Measurements from ENCODE around the gene TRMT44. TPM values are rescaled to one million over a fixed set of nuclear protein-coding genes. Genes with fewer than 3 reads are reported as not detected.

Gene TRMT44
- total and polyA plus RNA-seq, 2 of the 4 experiments (the other 2 are of a cell fraction): 7.3 to 8.1 TPM

- no peak overlapping the region for H4K5ac ChIP-seq (ENCODE audit: low read depth, low read length)
- no peaks in the 10 kb centered on the region for H4K20me1 ChIP-seq (ENCODE audit: insufficient read depth, low read length)
- no peaks in the 10 kb centered on the region for H3K36me3 ChIP-seq (ENCODE audit: control insufficient read depth, insufficient read depth, low read length)
- no peaks in the 10 kb centered on the region for H3K79me1 ChIP-seq (ENCODE audit: low read depth in 1 of 2, low read length in 2 of 2)
- BruUV-seq (replicated peaks): no TSS peak
- in situ Hi-C loops (cut with MboI; ENCODE audit: low sequenced_read_pairs) (no loop called here), dilution Hi-C loops (cut with HindIII; ENCODE audit: low sequenced_read_pairs, unreplicated experiment) (no loop called here), intact Hi-C loops (cut with micrococcal nuclease) (no loop called here)
- no peak overlapping the region for H4K8ac ChIP-seq (ENCODE audit: low read depth in 2 of 2, low read length in 2 of 2)
- no peak overlapping the region for H3K4me3 ChIP-seq (ENCODE audit: insufficient read depth, low read depth, low read length)
- DNase-seq (no peak), ATAC-seq (ENCODE audit: low read depth) (no peak)
- H3K4ac ChIP-seq (ENCODE audit: low read depth, low read length): no peak overlapping the region
- no peak overlapping the region for H2AK9ac ChIP-seq (replicated peaks; ENCODE audit: low read depth, low read length, poor library complexity)
- no peak overlapping the region for H3K4me2 ChIP-seq (ENCODE audit: low read depth, low read length)
- TF ChIP-seq FOS (IDR thresholded peaks at IDR 0.05; ENCODE audit: low read depth, low read length) (no peak), MXI1 (IDR thresholded peaks at IDR 0.05; ENCODE audit: borderline replicate concordance, low read depth, low read length) (no peak), CEBPB (IDR thresholded peaks at IDR 0.05; ENCODE audit: low read depth, low read length) (no peak), CHD1 (IDR thresholded peaks at IDR 0.05; ENCODE audit: low read depth, low read length) (no peak), MAFK (IDR thresholded peaks at IDR 0.05; ENCODE audit: low read depth, low read length) (no peak), SMC3 (IDR thresholded peaks at IDR 0.05; ENCODE audit: low read depth, low read length) (no peak), RCOR1 (IDR thresholded peaks at IDR 0.05; ENCODE audit: insufficient replicate concordance, low read length) (no peak), BHLHE40 (IDR thresholded peaks at IDR 0.05; ENCODE audit: low read depth, low read length) (no peak), MAZ (IDR thresholded peaks at IDR 0.05; ENCODE audit: borderline replicate concordance, low read depth, low read length) (no peak), RAD21 (IDR thresholded peaks at IDR 0.05; ENCODE audit: low read length) (no peak), POLR2A (IDR thresholded peaks at IDR 0.05; ENCODE audit: low read depth, low read length) (no peak), RFX5 (IDR thresholded peaks at IDR 0.05; ENCODE audit: low read depth, low read length) (no peak), NFE2L2 (IDR thresholded peaks at IDR 0.05; ENCODE audit: low read depth, low read length) (no peak)
- TF ChIP-seq, protein P1, sequence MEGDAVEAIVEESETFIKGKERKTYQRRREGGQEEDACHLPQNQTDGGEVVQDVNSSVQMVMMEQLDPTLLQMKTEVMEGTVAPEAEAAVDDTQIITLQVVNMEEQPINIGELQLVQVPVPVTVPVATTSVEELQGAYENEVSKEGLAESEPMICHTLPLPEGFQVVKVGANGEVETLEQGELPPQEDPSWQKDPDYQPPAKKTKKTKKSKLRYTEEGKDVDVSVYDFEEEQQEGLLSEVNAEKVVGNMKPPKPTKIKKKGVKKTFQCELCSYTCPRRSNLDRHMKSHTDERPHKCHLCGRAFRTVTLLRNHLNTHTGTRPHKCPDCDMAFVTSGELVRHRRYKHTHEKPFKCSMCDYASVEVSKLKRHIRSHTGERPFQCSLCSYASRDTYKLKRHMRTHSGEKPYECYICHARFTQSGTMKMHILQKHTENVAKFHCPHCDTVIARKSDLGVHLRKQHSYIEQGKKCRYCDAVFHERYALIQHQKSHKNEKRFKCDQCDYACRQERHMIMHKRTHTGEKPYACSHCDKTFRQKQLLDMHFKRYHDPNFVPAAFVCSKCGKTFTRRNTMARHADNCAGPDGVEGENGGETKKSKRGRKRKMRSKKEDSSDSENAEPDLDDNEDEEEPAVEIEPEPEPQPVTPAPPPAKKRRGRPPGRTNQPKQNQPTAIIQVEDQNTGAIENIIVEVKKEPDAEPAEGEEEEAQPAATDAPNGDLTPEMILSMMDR (conservative IDR thresholded peaks at IDR 0.05; ENCODE audit: low read depth, low read length): no peak
- TF ChIP-seq, protein P2, sequence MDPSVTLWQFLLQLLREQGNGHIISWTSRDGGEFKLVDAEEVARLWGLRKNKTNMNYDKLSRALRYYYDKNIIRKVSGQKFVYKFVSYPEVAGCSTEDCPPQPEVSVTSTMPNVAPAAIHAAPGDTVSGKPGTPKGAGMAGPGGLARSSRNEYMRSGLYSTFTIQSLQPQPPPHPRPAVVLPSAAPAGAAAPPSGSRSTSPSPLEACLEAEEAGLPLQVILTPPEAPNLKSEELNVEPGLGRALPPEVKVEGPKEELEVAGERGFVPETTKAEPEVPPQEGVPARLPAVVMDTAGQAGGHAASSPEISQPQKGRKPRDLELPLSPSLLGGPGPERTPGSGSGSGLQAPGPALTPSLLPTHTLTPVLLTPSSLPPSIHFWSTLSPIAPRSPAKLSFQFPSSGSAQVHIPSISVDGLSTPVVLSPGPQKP (IDR thresholded peaks at IDR 0.05; ENCODE audit: borderline replicate concordance, low read depth, low read length): no peak
- TF ChIP-seq, protein P3, sequence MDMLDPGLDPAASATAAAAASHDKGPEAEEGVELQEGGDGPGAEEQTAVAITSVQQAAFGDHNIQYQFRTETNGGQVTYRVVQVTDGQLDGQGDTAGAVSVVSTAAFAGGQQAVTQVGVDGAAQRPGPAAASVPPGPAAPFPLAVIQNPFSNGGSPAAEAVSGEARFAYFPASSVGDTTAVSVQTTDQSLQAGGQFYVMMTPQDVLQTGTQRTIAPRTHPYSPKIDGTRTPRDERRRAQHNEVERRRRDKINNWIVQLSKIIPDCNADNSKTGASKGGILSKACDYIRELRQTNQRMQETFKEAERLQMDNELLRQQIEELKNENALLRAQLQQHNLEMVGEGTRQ (IDR thresholded peaks at IDR 0.05; ENCODE audit: low read depth, low read length): no peak
- no peak overlapping the region for H2BK20ac ChIP-seq (ENCODE audit: low read depth, low read length)
- H3K9me1 ChIP-seq (ENCODE audit: insufficient read depth, low read length): 0 out of 2 replicates have a peak, but pooled peaks cover 6% of the 10 kb centered on the region
- ChIA-PET POLR2A (ENCODE audit: unreplicated experiment) (no interaction called here), CTCF (no interaction called here)
- no peak overlapping the region for H2AK5ac ChIP-seq (ENCODE audit: low read depth, low read length)
- H3K27me3 ChIP-seq (ENCODE audit: control insufficient read depth, insufficient read depth, low read length): no peaks in the 10 kb centered on the region; the same call in 1 of the 2 replicates
- H3K14ac ChIP-seq (replicated peaks; ENCODE audit: low read depth, low read length): no peak overlapping the region
- H3K9me3 ChIP-seq (ENCODE audit: control insufficient read depth, insufficient read depth, low read length): no peaks in the 10 kb centered on the region; the same call in 1 of the 2 replicates
- no peak overlapping the region for H4K91ac ChIP-seq (ENCODE audit: insufficient read depth, low read depth, low read length)
- H3K9ac ChIP-seq (ENCODE audit: low read depth, low read length): no peak overlapping the region
- H2BK120ac ChIP-seq (ENCODE audit: low read depth, low read length): no peak overlapping the region; the same call in 1 of the 2 replicates
- H2AFZ ChIP-seq (replicated peaks; ENCODE audit: low read length, poor library complexity): no peak overlapping the region
- H3K56ac ChIP-seq (ENCODE audit: extremely low read depth, insufficient read depth, low read length): no peak overlapping the region
- no peak overlapping the region for H3K23ac ChIP-seq (ENCODE audit: low read depth, low read length)
- H3K4me1 ChIP-seq (ENCODE audit: control insufficient read depth, insufficient read depth, low read length): peaks cover 12% of the 10 kb centered on the region
- H2BK5ac ChIP-seq (ENCODE audit: low read depth, low read length, poor library complexity, severe bottlenecking): no peak overlapping the region
- H2BK15ac ChIP-seq (ENCODE audit: low read depth, low read length): no peak overlapping the region; the same call in 2 of the 3 replicates
- no peak overlapping the region for H3K27ac ChIP-seq (ENCODE audit: insufficient read depth, low read length)
- no CpG with 5 or more reads among the region's 10 CpGs for WGBS, 2 experiments (ENCODE audit: extremely low coverage in 2 of 2, insufficient read length in 1 of 2)
- H3K18ac ChIP-seq (ENCODE audit: low read depth, low read length): no peak overlapping the region
Observed at GRCh38 chr4:8514391-8514790, 73.8 kb downstream of the TRMT44 start.
